ENCODE results near the gene ADAM12. TPM values are rescaled to one million over a fixed set of nuclear protein-coding genes. Genes with fewer than 3 reads are reported as not detected.

ADAM12 gene
- total RNA-seq, 1 experiment from 2014 or later = not detected

- POLR2A ChIA-PET = no interaction called here
- BruUV-seq (replicated peaks) = no TSS peak
- CTCF ChIA-PET = no interaction called here
Measured at GRCh38 chr10:126084369-126084768, 303.9 kb downstream of the ADAM12 start.

More at GRCh38 chr10:126084369-126084768, 303.9 kb downstream of the ADAM12 start:
- Histone ChIP-seq H3K4me1 (ENCODE audit: control insufficient read depth in 1 of 2, insufficient read depth in 2 of 2, low read length in 2 of 2) (no peaks in the 10 kb centered on the region), H3K4me2 (ENCODE audit: low read length) (no peak overlapping the region), H3K9ac (ENCODE audit: low read length) (no peak overlapping the region), H3K9me3 (ENCODE audit: control insufficient read depth in 1 of 2, insufficient read depth in 1 of 2, low read depth in 1 of 2, low read length in 2 of 2) (no peaks in the 10 kb centered on the region), H3K36me3 (ENCODE audit: control insufficient read depth in 1 of 2, insufficient read depth in 2 of 2, low read length in 2 of 2) (no peaks in the 10 kb centered on the region), H3K9me2 (ENCODE audit: insufficient read depth) (no peaks in the 10 kb centered on the region), H3K79me2 (ENCODE audit: insufficient read depth, low read length) (no peaks in the 10 kb centered on the region), H3K27ac (ENCODE audit: low read depth, low read length) (no peak overlapping the region), H4K20me1 (ENCODE audit: insufficient read depth) (no peaks in the 10 kb centered on the region), H2AFZ (ENCODE audit: low read depth, low read length, poor library complexity, severe bottlenecking) (no peak overlapping the region), H3K4me3 (replicated peaks in 1 of 2; ENCODE audit: low read depth in 1 of 2, low read length in 2 of 2) (no peak overlapping the region), H3K27me3 (ENCODE audit: insufficient read depth, low read length) (peaks cover 27% of the 10 kb centered on the region)
- ATAC-seq (no peak), DNase-seq (ENCODE audit: low read depth, low spot score) (no peak)
- intact Hi-C loops (cut with micrococcal nuclease) = no loop called here
- RAD21 ChIA-PET (ENCODE audit: low non-redundant PET in 1 of 2, low total read pairs in 2 of 2, uncharacterized antibody in 2 of 2, unreplicated experiment in 2 of 2) = no interaction called here
- TF ChIP-seq SIN3A (IDR thresholded peaks at IDR 0.05; ENCODE audit: low read depth) (no peak), EZH2 (IDR thresholded peaks at IDR 0.05) (no peak), ZNF274 (IDR thresholded peaks at IDR 0.05; ENCODE audit: low read depth, low read length) (no peak), ATF3 (IDR thresholded peaks at IDR 0.05) (no peak), TCF7L2 (IDR thresholded peaks at IDR 0.05; ENCODE audit: borderline replicate concordance, extremely low read depth, insufficient read depth, insufficient read length) (no peak), SRF (IDR thresholded peaks at IDR 0.05; ENCODE audit: low read depth) (no peak), EGR1 (IDR thresholded peaks at IDR 0.05; ENCODE audit: low read depth) (no peak), POLR2AphosphoS5 (IDR thresholded peaks at IDR 0.05; ENCODE audit: low read depth, low read length) (no peak), REST (IDR thresholded peaks at IDR 0.05; ENCODE audit: low read depth) (no peak), POLR2A (IDR thresholded peaks at IDR 0.05; ENCODE audit: borderline replicate concordance, extremely low read depth, insufficient read depth, insufficient read length) (no peak), ELF1 (IDR thresholded peaks at IDR 0.05; ENCODE audit: borderline replicate concordance, low read depth) (no peak), ZFX (IDR thresholded peaks at IDR 0.05) (no peak), JUND (IDR thresholded peaks at IDR 0.05) (no peak), SP1 (IDR thresholded peaks at IDR 0.05; ENCODE audit: low read depth) (no peak), CBX3 (IDR thresholded peaks at IDR 0.05; ENCODE audit: low read depth) (no peak), CEBPB (IDR thresholded peaks at IDR 0.05; ENCODE audit: low read depth) (no peak)
